ENCODE results near the gene CROCC.
"Not testable (repeated sequence)": the region's sequence is repeated elsewhere in the genome, so short reads cannot be mapped to it uniquely, and the experiment has no call there.

The CROCC gene

GRCh38 chr1:16924216-16924918 is 2.6 kb downstream of the CROCC start:
- no peak for TF ChIP-seq CTCF (IDR thresholded peaks at IDR 0.05; ENCODE audit: borderline replicate concordance, control extremely low read depth, extremely low read depth, insufficient read depth, missing control alignments)
- in situ Hi-C loops (cut with MboI; ENCODE audit: low sequenced_read_pairs, unreplicated experiment): no loop called here
- DNase-seq (ENCODE audit: low spot score): peak; percentile 54

- in situ Hi-C loops (cut with MboI; ENCODE audit: low sequenced_read_pairs, unreplicated experiment): no loop called here
- no peak for TF ChIP-seq CTCF (IDR thresholded peaks at IDR 0.05; ENCODE audit: borderline replicate concordance, control extremely low read depth, extremely low read depth, insufficient read depth, missing control alignments)
- no peak for DNase-seq (ENCODE audit: low spot score)
These were observed 3.3 kb downstream of the CROCC start for GRCh38 chr1:16924919-16925477.

- in situ Hi-C loops (cut with MboI; ENCODE audit: low sequenced_read_pairs, unreplicated experiment): no loop called here
- DNase-seq (ENCODE audit: low spot score): peak; percentile 52
- no peak for TF ChIP-seq CTCF (IDR thresholded peaks at IDR 0.05; ENCODE audit: borderline replicate concordance, control extremely low read depth, extremely low read depth, insufficient read depth, missing control alignments)
These were observed 4.1 kb downstream of the CROCC start for GRCh38 chr1:16925635-16926490.

DNA sequence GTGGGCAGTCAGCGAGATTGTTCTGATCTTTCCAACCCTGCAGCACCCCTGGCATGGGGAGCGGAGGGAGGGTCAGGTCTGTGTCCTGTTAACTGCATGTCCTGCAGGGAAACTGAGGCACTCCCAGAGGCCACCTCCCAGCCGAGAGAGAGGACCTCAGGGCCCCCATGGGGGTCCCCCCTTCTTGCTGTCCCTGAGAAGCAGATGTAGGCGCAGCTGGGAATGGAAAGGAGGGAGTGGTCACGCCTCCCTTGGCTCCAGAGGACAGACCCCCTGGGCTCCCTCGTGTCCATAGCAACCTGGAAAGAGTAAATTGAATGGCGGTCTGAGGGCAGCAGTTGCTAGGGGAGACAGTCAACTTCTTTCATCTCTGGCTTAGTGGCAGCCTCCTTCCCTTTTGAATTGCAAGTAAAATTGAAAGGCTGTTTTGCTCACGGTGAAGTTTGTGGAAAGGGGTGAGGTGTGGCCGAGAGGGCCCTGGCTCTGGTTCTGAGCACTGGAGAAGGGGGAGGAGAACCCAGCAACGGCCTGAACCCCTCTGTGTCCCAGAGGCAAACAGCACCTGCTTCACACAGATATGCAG is 4.9 kb downstream of the CROCC start:
- no peak for DNase-seq (ENCODE audit: low spot score)
- no peak for TF ChIP-seq CTCF (IDR thresholded peaks at IDR 0.05; ENCODE audit: borderline replicate concordance, control extremely low read depth, extremely low read depth, insufficient read depth, missing control alignments)
- in situ Hi-C loops (cut with MboI; ENCODE audit: low sequenced_read_pairs, unreplicated experiment): no loop called here

DNA sequence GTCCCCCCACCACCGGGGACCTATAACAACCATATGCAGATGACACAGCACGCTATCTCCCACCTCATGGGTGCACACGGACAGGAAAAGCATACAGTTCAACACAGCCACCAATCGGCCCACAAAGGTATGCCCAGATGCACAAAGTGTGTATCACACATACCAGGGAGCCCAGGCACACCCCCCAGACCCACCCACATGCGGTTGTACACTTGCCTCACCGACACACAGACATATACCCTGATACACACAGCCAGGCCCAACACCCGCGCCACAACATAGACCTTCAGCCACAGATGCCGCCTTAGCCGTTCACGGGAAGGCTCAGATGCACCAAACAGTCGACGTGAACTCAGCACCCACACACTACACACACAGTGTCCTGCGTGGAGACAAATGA is 5.5 kb downstream of the CROCC start:
- no peak for TF ChIP-seq CTCF (IDR thresholded peaks at IDR 0.05; ENCODE audit: borderline replicate concordance, control extremely low read depth, extremely low read depth, insufficient read depth, missing control alignments)
- no peak for DNase-seq (ENCODE audit: low spot score)
- in situ Hi-C loops (cut with MboI; ENCODE audit: low sequenced_read_pairs, unreplicated experiment): no loop called here

GRCh38 chr1:16927711-16928485 is 6.2 kb downstream of the CROCC start:
- in situ Hi-C loops (cut with MboI; ENCODE audit: low sequenced_read_pairs, unreplicated experiment): no loop called here
- DNase-seq (ENCODE audit: low spot score): peak; percentile 58
- TF ChIP-seq CTCF (IDR thresholded peaks at IDR 0.05; ENCODE audit: borderline replicate concordance, control extremely low read depth, extremely low read depth, insufficient read depth, missing control alignments): no peak

DNA sequence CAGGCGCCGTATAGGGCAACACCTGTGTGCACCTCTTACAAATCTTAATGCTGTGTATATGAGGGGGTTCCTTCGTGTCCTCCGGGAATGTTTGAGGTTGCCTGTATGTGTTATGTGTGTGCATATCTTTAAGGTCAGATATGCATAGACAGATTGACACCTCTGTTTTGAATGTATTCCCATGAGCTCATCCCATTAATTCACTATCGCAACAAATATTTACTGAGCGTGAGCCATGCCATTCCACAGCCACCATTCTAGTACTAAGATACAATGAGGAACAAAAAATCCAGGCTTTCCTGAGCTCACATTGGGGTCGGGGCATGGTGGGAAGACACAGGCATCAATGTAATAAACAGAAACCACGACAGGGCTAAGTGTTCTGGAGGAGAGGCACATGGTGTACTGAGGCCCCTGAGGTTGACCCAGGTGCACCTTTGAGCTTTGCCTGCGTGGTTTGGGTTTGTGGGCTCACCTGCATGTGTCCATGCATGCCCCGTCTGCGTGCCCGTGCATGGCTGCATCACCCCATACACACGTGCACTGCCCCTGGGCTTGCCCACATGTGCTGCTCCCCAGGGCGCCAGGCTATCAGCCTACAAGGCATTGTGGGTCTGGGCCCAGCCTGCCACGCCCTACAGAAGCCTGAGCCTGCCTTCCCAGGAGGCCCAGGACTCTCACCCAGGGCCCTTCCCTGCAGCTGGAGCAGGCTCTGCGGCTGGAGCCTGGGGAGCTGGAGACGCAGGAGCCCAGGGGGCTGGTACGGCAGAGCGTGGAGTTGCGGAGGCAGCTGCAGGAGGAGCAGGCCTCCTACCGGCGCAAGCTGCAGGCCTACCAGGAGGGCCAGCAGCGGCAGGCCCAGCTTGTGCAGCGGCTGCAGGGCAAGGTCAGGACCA is 7.7 kb downstream of the CROCC start:
- in situ Hi-C loops (cut with MboI; ENCODE audit: low sequenced_read_pairs, unreplicated experiment): not testable (repeated sequence)
- DNase-seq (ENCODE audit: low spot score): peak; percentile 13

Data from GM13976 (cell line).